Neural crest cell (in vitro differentiated cells): ENCODE data around the gene TARS2. TPM values are rescaled to one million over a fixed set of nuclear protein-coding genes. Genes with fewer than 3 reads are reported as not detected.

ENCODE experiments used
- DNase-seq: peaks from one replicate; pipeline ENCODE4 v3.0.0; 2021; ENCODE audit warnings: low read depth, mixed read lengths, low spot score
- H3K27ac Mint-ChIP-seq: one replicate; pipeline ENCODE4 v1.8.0; 2021; ENCODE audit warnings: mild to moderate bottlenecking, mixed read lengths; ENCODE audit not compliant: unreplicated experiment
- H3K27me3 Mint-ChIP-seq: 2 replicates; pipeline ENCODE4 v1.8.0; 2021; ENCODE audit warnings: low read depth, mild to moderate bottlenecking, mixed read lengths
- H3K36me3 Mint-ChIP-seq: 2 replicates; pipeline ENCODE4 v1.8.0; 2021; ENCODE audit warnings: low read depth, mild to moderate bottlenecking, mixed read lengths
- H3K4me1 Mint-ChIP-seq: 2 replicates; pipeline ENCODE4 v1.8.0; 2021; ENCODE audit warnings: mixed read lengths
- H3K4me3 Mint-ChIP-seq: one replicate; pipeline ENCODE4 v1.8.0; 2021; ENCODE audit warnings: mild to moderate bottlenecking, mixed read lengths
- H3K9me3 Mint-ChIP-seq: 2 replicates; pipeline ENCODE4 v1.8.0; 2021; ENCODE audit warnings: mixed read lengths
- CTCF ChIP-seq: fragments of 200-600 bp; sonication (generic); conservative IDR thresholded peaks from 2 replicates; pipeline ENCODE4 v1.5.0; 2021; ENCODE audit warnings: antibody characterized with exemption, mild to moderate bottlenecking
- microRNA-seq: library from miRNA; unstranded; fragments of <30 nt; microRNA quantifications from one replicate; pipeline ENCODE4, GENCODE V29; 2020
- total RNA-seq: library from RNA; stranded (reverse); gene quantifications from 2 replicates; pipeline ENCODE4 v1.2.1, GENCODE V29; 2021

Gene TARS2
- total RNA-seq, 1 donor from 2014 or later = 31.1 TPM

GRCh38 chr1:150555198-150555970 lies 68.2 kb downstream of the TARS2 start:
- Mint-ChIP-seq H3K9me3 (no peaks in the 10 kb centered on the region), H3K36me3 (no peaks in the 10 kb centered on the region), H3K27me3 (peaks cover 12% of the 10 kb centered on the region), H3K4me1 (peaks cover 20% of the 10 kb centered on the region), H3K4me3 (no peak overlapping the region), H3K27ac (no peak overlapping the region)
- DNase-seq = no peak
- no peak for TF ChIP-seq CTCF

GRCh38 chr1:150555971-150556865 lies 69.0 kb downstream of the TARS2 start:
- H3K4me3 Mint-ChIP-seq = no peak overlapping the region
- no peaks in the 10 kb centered on the region for H3K9me3 Mint-ChIP-seq
- DNase-seq = no peak
- H3K36me3 Mint-ChIP-seq = no peaks in the 10 kb centered on the region
- H3K4me1 Mint-ChIP-seq = peaks cover 27% of the 10 kb centered on the region
- no peak overlapping the region for H3K27ac Mint-ChIP-seq
- no peak for TF ChIP-seq CTCF
- H3K27me3 Mint-ChIP-seq = peaks cover 7% of the 10 kb centered on the region

GRCh38 chr1:150557065-150557600 lies 69.9 kb downstream of the TARS2 start:
- Mint-ChIP-seq H3K27ac (no peak overlapping the region), H3K36me3 (no peaks in the 10 kb centered on the region), H3K27me3 (peaks cover 3% of the 10 kb centered on the region), H3K9me3 (no peaks in the 10 kb centered on the region), H3K4me1 (peaks cover 31% of the 10 kb centered on the region), H3K4me3 (no peak overlapping the region)
- DNase-seq = no peak
- no peak for TF ChIP-seq CTCF

Small RNAs within 50 kb of the gene (microRNA-seq; reads per million reads assigned to microRNA genes)
- gene MIR4257 (not detected), gene MIR6878 (not detected)

Other genes starting within 250 kb of the TARS2 start
- 28.9 and 31.9 TPM in 2 replicates for gene CA14, start 229.6 kb upstream of the TARS2 start, total RNA-seq
- 142 and 145 TPM in 2 replicates for gene APH1A, start 218.4 kb upstream of the TARS2 start, total RNA-seq
- gene C1orf54, start 214.6 kb upstream of the TARS2 start, total RNA-seq = 15.0 and 16.1 TPM in 2 replicates
- 3.7 and 5.0 TPM in 2 replicates for gene CIART, start 204.9 kb upstream of the TARS2 start, total RNA-seq
- gene MRPS21, start 193.6 kb upstream of the TARS2 start, total RNA-seq = 96.2 and 101 TPM in 2 replicates
- 85.9 and 86.6 TPM in 2 replicates for gene PRPF3, start 165.9 kb upstream of the TARS2 start, total RNA-seq
- 40.8 and 43.6 TPM in 2 replicates for gene RPRD2, start 123.3 kb upstream of the TARS2 start, total RNA-seq
- gene ECM1, start 20.7 kb downstream of the TARS2 start, total RNA-seq = 5.3 and 5.5 TPM in 2 replicates
- gene FALEC, start 28.3 kb downstream of the TARS2 start, total RNA-seq = 1.2 and 1.3 TPM in 2 replicates
- gene ADAMTSL4, start 62.0 kb downstream of the TARS2 start, total RNA-seq = 0.32 and 0.44 TPM in 2 replicates
- 179 and 186 TPM in 2 replicates for gene MCL1, start 92.2 kb downstream of the TARS2 start, total RNA-seq
- gene ENSA, start 142.2 kb downstream of the TARS2 start, total RNA-seq = 177 TPM in 2 replicates
- 17.3 and 19.3 TPM in 2 replicates for gene GOLPH3L, start 209.7 kb downstream of the TARS2 start, total RNA-seq
- gene HORMAD1, start 233.5 kb downstream of the TARS2 start, total RNA-seq = not detected in 2 replicates